Esophagus squamous epithelium (tissue), 4 donors: ENCODE data around the gene PEX13.

Experiments used
- POLR2A ChIP-seq, 4 donors: fragments of 450-650 bp; IDR thresholded peaks; one replicate each; pipeline ENCODE4 v1.6.1; 2017; ENCODE audit warnings: antibody characterized with exemption in 4 of 4, mild to moderate bottlenecking in 4 of 4, moderate library complexity in 3 of 4
- TF ChIP-seq, protein P1 (sequence below), 6 experiments: fragments of 450-650 bp in 4 of 6; fragments of 200-600 bp in 2 of 6; sonication (generic) in 2 of 6; IDR thresholded peaks; one replicate each; pipeline ENCODE4 v1.5.1; 2016 to 2019; ENCODE audit warnings: antibody characterized with exemption in 6 of 6, mild to moderate bottlenecking in 4 of 6, moderate library complexity in 4 of 6

DNA sequence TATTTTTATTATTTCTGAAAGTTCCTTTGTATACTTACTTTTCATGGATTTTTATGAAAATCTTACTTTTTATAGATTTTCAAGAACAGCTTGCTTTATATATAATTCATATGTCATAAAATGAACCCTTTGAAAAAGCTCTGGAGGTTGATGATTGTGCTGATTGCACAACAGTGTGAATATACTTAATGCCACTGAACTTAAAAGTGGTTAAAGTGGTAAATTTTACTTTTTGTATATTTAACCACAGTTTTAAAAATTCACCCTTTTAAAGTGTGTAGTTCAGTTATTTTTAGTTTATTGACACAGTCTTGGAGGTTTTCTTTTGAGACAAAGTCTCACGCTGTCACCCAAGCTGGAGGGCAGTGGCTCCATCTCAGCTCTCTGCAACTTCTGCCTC lies 56.6 kb downstream of the PEX13 start:
- TF ChIP-seq, protein P1, sequence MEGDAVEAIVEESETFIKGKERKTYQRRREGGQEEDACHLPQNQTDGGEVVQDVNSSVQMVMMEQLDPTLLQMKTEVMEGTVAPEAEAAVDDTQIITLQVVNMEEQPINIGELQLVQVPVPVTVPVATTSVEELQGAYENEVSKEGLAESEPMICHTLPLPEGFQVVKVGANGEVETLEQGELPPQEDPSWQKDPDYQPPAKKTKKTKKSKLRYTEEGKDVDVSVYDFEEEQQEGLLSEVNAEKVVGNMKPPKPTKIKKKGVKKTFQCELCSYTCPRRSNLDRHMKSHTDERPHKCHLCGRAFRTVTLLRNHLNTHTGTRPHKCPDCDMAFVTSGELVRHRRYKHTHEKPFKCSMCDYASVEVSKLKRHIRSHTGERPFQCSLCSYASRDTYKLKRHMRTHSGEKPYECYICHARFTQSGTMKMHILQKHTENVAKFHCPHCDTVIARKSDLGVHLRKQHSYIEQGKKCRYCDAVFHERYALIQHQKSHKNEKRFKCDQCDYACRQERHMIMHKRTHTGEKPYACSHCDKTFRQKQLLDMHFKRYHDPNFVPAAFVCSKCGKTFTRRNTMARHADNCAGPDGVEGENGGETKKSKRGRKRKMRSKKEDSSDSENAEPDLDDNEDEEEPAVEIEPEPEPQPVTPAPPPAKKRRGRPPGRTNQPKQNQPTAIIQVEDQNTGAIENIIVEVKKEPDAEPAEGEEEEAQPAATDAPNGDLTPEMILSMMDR (IDR thresholded peaks at IDR 0.05): no peak
- TF ChIP-seq POLR2A (IDR thresholded peaks at IDR 0.05): no peak
